A549 (cell line): ENCODE data around the gene KDM4B. TPM values are rescaled to one million over a fixed set of nuclear protein-coding genes. Genes with fewer than 3 reads are reported as not detected.

Experiments
- ATAC-seq, 2 experiments: fragments of 200-7000 bp in 1 of 2; fragments of >200 bp in 1 of 2; cut with Nextera tagmentation in 1 of 2; cut with Tn5 transposase in 1 of 2; 3 replicates each; pipeline versions ENCODE4 v1.8.0 to v1.9.1; 2018 to 2020; ENCODE audit warnings: mild to moderate bottlenecking in 1 of 2, moderate library complexity in 1 of 2
- CTCF ChIA-PET: fragments of 300-600 bp; sonication (Branson Sonifier 250); formaldehyde crosslinking; extraction: SDS; loops from one replicate; lab custom pipeline; 2021; ENCODE audit warnings: antibody characterized with exemption, inconsistent platforms; lab: Yijun Ruan, JAX
- POLR2A ChIA-PET: fragments of 350-600 bp; formaldehyde crosslinking; extraction: SDS; loops from one replicate; lab custom pipeline; 2021; ENCODE audit warnings: antibody characterized with exemption, inconsistent platforms; lab: Yijun Ruan, JAX
- DNase-seq, 2 experiments: peaks; one replicate each; pipeline versions ENCODE4 v3.0.0 to v3.0.0-alpha.2; 2011 to 2016; ENCODE audit warnings: low read depth in 1 of 2, low spot score in 1 of 2
- FAIRE-seq: peaks from 2 replicates; lab custom pipeline; 2011; peaks lifted over from hg19 to GRCh38; lab: Jason Lieb, UNC
- H3K27ac ChIP-seq, 2 experiments: fragments of >200 bp; sonication (Bioruptor Twin); formaldehyde crosslinking; 3 replicates each; pipeline ENCODE4 v1.5.1; 2016 to 2017
- H3K4me1 ChIP-seq: fragments of >200 bp; sonication (Bioruptor Twin); formaldehyde crosslinking; 3 replicates; pipeline ENCODE4 v1.6.1; 2016
- H3K4me2 ChIP-seq: fragments of >200 bp; sonication (Bioruptor Twin); formaldehyde crosslinking; 3 replicates; pipeline ENCODE4 v1.6.1; 2016
- H3K4me3 ChIP-seq: fragments of >200 bp; sonication (Bioruptor Twin); formaldehyde crosslinking; 3 replicates; pipeline ENCODE4 v1.5.1; 2016
- H3K9me3 ChIP-seq: fragments of >200 bp; sonication (Bioruptor Twin); formaldehyde crosslinking; 3 replicates; pipeline ENCODE4 v1.6.1; 2016
- EHMT2 ChIP-seq: fragments of 200-600 bp; sonication (generic); IDR thresholded peaks from 2 replicates; pipeline ENCODE4 v1.6.1; 2016; ENCODE audit warnings: antibody characterized with exemption, low read depth, mild to moderate bottlenecking, moderate library complexity
- FOSB ChIP-seq: fragments of 250-450 bp; sonication (Bioruptor Pico); IDR thresholded peaks from 2 replicates; pipeline ENCODE4 v1.5.0; 2020; ENCODE audit warnings: mild to moderate bottlenecking, moderate library complexity
- FOSL2 ChIP-seq, 2 experiments: fragments of 450-650 bp in 1 of 2; fragments of >200 bp in 1 of 2; sonication (Bioruptor Twin) in 1 of 2; formaldehyde crosslinking; IDR thresholded peaks; 2 replicates each; pipeline versions ENCODE4 v1.5.0 to v1.6.1; 2016 to 2020; ENCODE audit warnings: mild to moderate bottlenecking in 1 of 2, moderate library complexity in 1 of 2
- HEYL ChIP-seq: fragments of 250-450 bp; sonication (Bioruptor Pico); IDR thresholded peaks from 2 replicates; pipeline ENCODE4 v1.8.0; 2021; ENCODE audit warnings: mild to moderate bottlenecking, moderate library complexity
- HOXA7 ChIP-seq: fragments of 250-450 bp; sonication (Bioruptor Pico); IDR thresholded peaks from 2 replicates; pipeline ENCODE4 v1.5.0; 2020; ENCODE audit warnings: mild to moderate bottlenecking, moderate library complexity
- HOXB13 ChIP-seq: fragments of 250-450 bp; sonication (Bioruptor Pico); IDR thresholded peaks from 2 replicates; pipeline ENCODE4 v1.5.0; 2020; ENCODE audit warnings: low read depth, mild to moderate bottlenecking, moderate library complexity
- JUN ChIP-seq, 2 experiments: fragments of >200 bp; sonication (Bioruptor Twin); formaldehyde crosslinking; IDR thresholded peaks; 2 replicates in 1 of 2; 3 replicates in 1 of 2; pipeline ENCODE4 v1.6.1; 2016 to 2017
- MAX ChIP-seq: IDR thresholded peaks from 2 replicates; pipeline ENCODE4 v1.6.1; 2012
- MAZ ChIP-seq: fragments of 150-350 bp; IDR thresholded peaks from 2 replicates; pipeline ENCODE4 v1.6.1; 2014; ENCODE audit warnings: antibody characterized with exemption, low read depth, low read length, borderline replicate concordance
- MYC ChIP-seq: IDR thresholded peaks from 2 replicates; pipeline ENCODE4 v1.6.1; 2012; ENCODE audit warnings: mild to moderate bottlenecking, inconsistent platforms, low read length, improper control_type of control experiment, borderline replicate concordance
- PHF8 ChIP-seq: fragments of 200-600 bp; sonication (generic); IDR thresholded peaks from 2 replicates; pipeline ENCODE4 v1.6.1; 2016; ENCODE audit warnings: low read depth, mild to moderate bottlenecking, antibody characterized with exemption, moderate library complexity, borderline replicate concordance
- RAD21 ChIP-seq, 2 experiments: fragments of >200 bp in 1 of 2; sonication (Bioruptor Twin) in 1 of 2; formaldehyde crosslinking in 1 of 2; IDR thresholded peaks in 1 of 2; conservative IDR thresholded peaks in 1 of 2; 2 replicates in 1 of 2; 3 replicates in 1 of 2; pipeline ENCODE4 v1.6.1; 2012 to 2018; ENCODE audit warnings: inconsistent platforms in 1 of 2
- REST ChIP-seq: fragments of 200-600 bp; sonication (generic); IDR thresholded peaks from 2 replicates; pipeline ENCODE4 v1.6.1; 2016; ENCODE audit warnings: antibody characterized with exemption, mild to moderate bottlenecking, moderate library complexity
- RFX5 ChIP-seq: fragments of 450-650 bp; IDR thresholded peaks from 2 replicates; pipeline ENCODE4 v1.7.1; 2014; ENCODE audit warnings: antibody characterized with exemption, mild to moderate bottlenecking, moderate library complexity
- SMC3 ChIP-seq: fragments of >200 bp; sonication (Bioruptor Twin); formaldehyde crosslinking; IDR thresholded peaks from 3 replicates; pipeline ENCODE4 v1.6.1; 2018; ENCODE audit warnings: inconsistent platforms
- TFCP2L1 ChIP-seq: fragments of 250-450 bp; sonication (Bioruptor Pico); IDR thresholded peaks from 2 replicates; pipeline ENCODE4 v1.5.0; 2021; ENCODE audit warnings: mild to moderate bottlenecking
- TP53 ChIP-seq: fragments of 250-450 bp; sonication (Bioruptor Pico); IDR thresholded peaks from 2 replicates; pipeline ENCODE4 v1.5.0; 2021; ENCODE audit warnings: mild to moderate bottlenecking, moderate library complexity
- USF2 ChIP-seq: fragments of 450-650 bp; IDR thresholded peaks from 2 replicates; pipeline ENCODE4 v1.6.1; 2014; ENCODE audit warnings: antibody characterized with exemption
- ZFP36 ChIP-seq: fragments of 450-650 bp; IDR thresholded peaks from 2 replicates; pipeline ENCODE4 v1.6.1; 2014; ENCODE audit warnings: borderline replicate concordance; ENCODE audit not compliant: partially characterized antibody
- ZSCAN20 ChIP-seq: fragments of 250-450 bp; sonication (Bioruptor Pico); IDR thresholded peaks from 2 replicates; pipeline ENCODE4 v1.8.0; 2022; ENCODE audit warnings: mild to moderate bottlenecking, moderate library complexity
- WGBS: methylation state at CpG from one replicate; pipeline ENCODE4 v1.1.6; 2017; ENCODE audit errors: missing lambda C conversion rate; 5-methylcytosine and 5-hydroxymethylcytosine counted together
- polyA plus RNA-seq, 4 experiments: library from polyadenylated mRNA; depleted of rRNA in 3 of 4; stranded (reverse); fragments of >200 nt; fragmentation: RNase III in 1 of 4; extraction: RNeasy Plus Mini Kit Qiagen cat#74134 plus additional on column Dnase treatment in 1 of 4; gene quantifications; 2 replicates in 3 of 4; 3 replicates in 1 of 4; pipeline ENCODE4 v1.2.3, GENCODE V29; 2011 to 2017
- TF ChIP-seq, protein P1 (sequence below): fragments of 250-450 bp; sonication (Bioruptor Pico); IDR thresholded peaks from 2 replicates; pipeline ENCODE4 v1.5.0; 2020; ENCODE audit warnings: low read depth, mild to moderate bottlenecking, moderate library complexity
- TF ChIP-seq, protein P2 (sequence below): fragments of >200 bp; sonication (Bioruptor Twin); formaldehyde crosslinking; IDR thresholded peaks from 3 replicates; pipeline ENCODE4 v1.6.1; 2016

The KDM4B gene
- polyA plus RNA-seq, 2 of the 4 experiments (the other 2 are of a cell fraction) = 3.0 to 4.6 TPM

DNA sequence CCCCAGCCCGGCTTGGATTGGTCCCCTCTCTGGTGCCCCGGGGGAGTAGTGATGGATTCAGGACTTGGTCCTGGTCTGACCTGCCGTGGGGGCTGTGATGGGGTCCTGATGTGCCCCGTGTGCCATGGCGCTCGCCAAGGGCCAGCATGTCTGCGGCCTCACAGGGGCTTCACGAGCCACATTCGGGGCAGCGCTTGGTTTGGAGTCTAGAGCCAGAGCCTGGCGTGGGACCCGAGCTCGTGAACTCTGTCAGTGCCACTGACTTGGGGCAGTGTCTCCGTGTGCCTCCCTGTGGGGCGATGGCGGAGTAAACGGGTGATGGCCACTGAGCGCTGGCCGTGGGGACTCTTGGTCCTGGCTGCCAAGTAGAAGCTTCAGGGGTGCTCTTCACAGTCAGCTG, 17.1 kb downstream of the KDM4B start:
- H3K9me3 ChIP-seq = no peaks in the 10 kb centered on the region
- TF ChIP-seq TFCP2L1 (CRISPR knock-in tag) = no peak
- no peak for TF ChIP-seq JUN (IDR thresholded peaks at IDR 0.05)
- no peak for TF ChIP-seq MYC
- no peak for TF ChIP-seq SMC3
- TF ChIP-seq, protein P1, sequence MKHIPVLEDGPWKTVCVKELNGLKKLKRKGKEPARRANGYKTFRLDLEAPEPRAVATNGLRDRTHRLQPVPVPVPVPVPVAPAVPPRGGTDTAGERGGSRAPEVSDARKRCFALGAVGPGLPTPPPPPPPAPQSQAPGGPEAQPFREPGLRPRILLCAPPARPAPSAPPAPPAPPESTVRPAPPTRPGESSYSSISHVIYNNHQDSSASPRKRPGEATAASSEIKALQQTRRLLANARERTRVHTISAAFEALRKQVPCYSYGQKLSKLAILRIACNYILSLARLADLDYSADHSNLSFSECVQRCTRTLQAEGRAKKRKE = no peak
- TF ChIP-seq, all 56 proteins: peak for 0
- no peak overlapping the region for H3K4me3 ChIP-seq
- no peak for FAIRE-seq
- POLR2A ChIA-PET = no interaction called here
- CTCF ChIA-PET = interaction anchor here (0.9 to 1.9 kb wide), 3 partner anchors 13 to 182 kb away, joined by 3 to 10 read pairs (median 4); no protein-coding TSS in a partner anchor
- peaks cover 5% of the 10 kb centered on the region; the same call in 1 of the 3 replicates for H3K4me1 ChIP-seq
- ATAC-seq = no peak
- no peak for DNase-seq
- no peak overlapping the region for H3K27ac ChIP-seq
- WGBS = 97% methylated on average over 5 of the region's 19 CpGs
- H3K4me2 ChIP-seq = no peak overlapping the region

GRCh38 chr19:4986471-4986891, 17.6 kb downstream of the KDM4B start:
- CTCF ChIA-PET = interaction anchor here (0.9 to 1.9 kb wide), 2 partner anchors 14 to 182 kb away, joined by 3 to 10 read pairs; no protein-coding TSS in a partner anchor
- H3K27ac ChIP-seq = no peak overlapping the region
- no peak for FAIRE-seq
- TF ChIP-seq FOSB (no peak), TP53 (no peak), TFCP2L1 (CRISPR knock-in tag) (no peak), JUN (IDR thresholded peaks at IDR 0.05) (no peak), HEYL (CRISPR knock-in tag) (no peak), MAX (no peak), HOXB13 (no peak), MYC (no peak), HOXA7 (CRISPR knock-in tag) (no peak), PHF8 (no peak), MAZ (no peak), RAD21 (conservative IDR thresholded peaks at IDR 0.05 in 1 of 2, IDR thresholded peaks at IDR 0.05 in 1 of 2) (no peak), REST (no peak), ZFP36 (no peak), EHMT2 (no peak), USF2 (no peak), RFX5 (no peak), FOSL2 (IDR thresholded peaks at IDR 0.05) (no peak), FOSL2 (CRISPR knock-in tag; IDR thresholded peaks at IDR 0.05) (no peak), ZSCAN20 (CRISPR knock-in tag) (no peak)
- TF ChIP-seq, protein P2, sequence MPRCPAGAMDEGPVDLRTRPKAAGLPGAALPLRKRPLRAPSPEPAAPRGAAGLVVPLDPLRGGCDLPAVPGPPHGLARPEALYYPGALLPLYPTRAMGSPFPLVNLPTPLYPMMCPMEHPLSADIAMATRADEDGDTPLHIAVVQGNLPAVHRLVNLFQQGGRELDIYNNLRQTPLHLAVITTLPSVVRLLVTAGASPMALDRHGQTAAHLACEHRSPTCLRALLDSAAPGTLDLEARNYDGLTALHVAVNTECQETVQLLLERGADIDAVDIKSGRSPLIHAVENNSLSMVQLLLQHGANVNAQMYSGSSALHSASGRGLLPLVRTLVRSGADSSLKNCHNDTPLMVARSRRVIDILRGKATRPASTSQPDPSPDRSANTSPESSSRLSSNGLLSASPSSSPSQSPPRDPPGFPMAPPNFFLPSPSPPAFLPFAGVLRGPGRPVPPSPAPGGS = no peak
- TF ChIP-seq, all 56 proteins: peak for 0
- ATAC-seq = no peak
- Histone ChIP-seq H3K4me3 (no peak overlapping the region), H3K9me3 (no peaks in the 10 kb centered on the region), H3K4me2 (no peak overlapping the region), H3K4me1 (peaks cover 5% of the 10 kb centered on the region; the same call in 1 of the 3 replicates)
- no peak for DNase-seq
- WGBS = 83% methylated on average over 7 of the region's 19 CpGs
- POLR2A ChIA-PET = no interaction called here
